Stomach smooth muscle (tissue), 2 donors: ENCODE data around the gene C11orf58.

Source experiments
- H3K27ac ChIP-seq: one replicate; pipeline ENCODE4 v1.7.0; 2013; ENCODE audit warnings: mild to moderate bottlenecking, low read length, inconsistent platforms
- H3K27me3 ChIP-seq, 2 donors: one replicate each; pipeline ENCODE4 v1.7.0; 2013; ENCODE audit warnings: low read length in 2 of 2; ENCODE audit not compliant: insufficient read depth in 2 of 2, control insufficient read depth in 1 of 2
- H3K36me3 ChIP-seq, 2 donors: one replicate each; pipeline ENCODE4 v1.7.0; 2013; ENCODE audit warnings: low read length in 2 of 2; ENCODE audit not compliant: control insufficient read depth in 2 of 2, insufficient read depth in 2 of 2
- H3K4me1 ChIP-seq: one replicate; pipeline ENCODE4 v1.7.0; 2013; ENCODE audit warnings: low read length; ENCODE audit not compliant: control insufficient read depth, insufficient read depth
- H3K4me3 ChIP-seq, 2 donors: one replicate each; pipeline ENCODE4 v1.7.0; 2013; ENCODE audit warnings: low read length in 2 of 2
- H3K9ac ChIP-seq, 2 donors: one replicate each; pipeline ENCODE4 v1.7.0; 2013; ENCODE audit warnings: low read length in 2 of 2, mild to moderate bottlenecking in 1 of 2
- H3K9me3 ChIP-seq, 2 donors: one replicate each; pipeline ENCODE4 v1.7.0; 2013; ENCODE audit warnings: low read length in 2 of 2; ENCODE audit not compliant: control insufficient read depth in 2 of 2
- donor health status: healthy.
- donor health status: Pancreatic carcinoma.

The C11orf58 gene

DNA sequence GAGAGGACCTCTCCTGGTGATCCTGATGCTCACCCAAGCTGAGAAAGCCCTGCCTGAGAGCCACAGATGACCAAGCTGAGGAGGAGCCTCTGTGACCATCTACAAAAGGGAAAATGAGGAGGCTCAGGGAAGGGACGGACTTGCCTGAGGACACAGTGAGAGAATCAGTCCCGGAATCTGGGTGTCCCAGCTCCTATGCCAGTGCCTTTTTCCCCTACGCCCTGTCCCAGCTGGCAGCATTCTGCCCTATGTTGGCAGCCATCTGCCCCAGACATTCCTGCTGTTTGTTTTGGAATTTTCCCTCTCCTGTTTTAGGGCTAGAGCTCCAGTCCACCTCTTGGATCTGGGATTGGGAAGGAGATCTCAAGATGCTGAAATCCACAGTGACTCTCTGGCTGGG is 54.6 kb downstream of the C11orf58 start:
- Histone ChIP-seq H3K4me1 (peaks cover 5% of the 10 kb centered on the region), H3K36me3 (peaks cover 0 to 4% of the 10 kb centered on the region in 2 donors), H3K27ac (no peak overlapping the region)

DNA sequence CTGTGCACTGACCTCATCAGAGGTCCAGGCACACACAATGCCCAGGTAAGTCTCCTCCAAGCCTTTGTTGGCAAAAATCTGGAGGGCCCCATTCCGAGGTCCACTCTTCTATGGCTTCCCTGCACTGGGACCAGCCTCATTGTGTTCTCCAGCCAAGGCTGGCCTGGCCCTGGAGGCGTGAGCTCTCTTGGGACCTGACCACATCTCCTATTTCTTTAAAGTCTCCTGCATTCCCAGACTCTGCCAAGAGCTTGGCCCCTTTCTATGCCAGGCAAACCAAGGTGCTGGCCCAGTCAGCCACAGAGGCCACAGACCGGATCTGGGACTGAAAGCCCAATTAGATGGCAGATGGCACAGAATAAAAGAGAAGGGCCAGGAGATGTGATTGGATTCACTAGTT is 55.1 kb downstream of the C11orf58 start:
- Histone ChIP-seq H3K36me3 (peaks cover 0 to 4% of the 10 kb centered on the region in 2 donors), H3K27me3 (no peaks in the 10 kb centered on the region), H3K4me1 (peaks cover 2% of the 10 kb centered on the region), H3K27ac (no peak overlapping the region), H3K9ac (no peak overlapping the region), H3K4me3 (no peak overlapping the region), H3K9me3 (no peaks in the 10 kb centered on the region)

More for the DNA sequence above, 54.6 kb downstream of the C11orf58 start:
- no peaks in the 10 kb centered on the region for H3K27me3 ChIP-seq
- no peak overlapping the region for H3K4me3 ChIP-seq
- H3K9ac ChIP-seq: no peak overlapping the region
- no peaks in the 10 kb centered on the region for H3K9me3 ChIP-seq

DNA sequence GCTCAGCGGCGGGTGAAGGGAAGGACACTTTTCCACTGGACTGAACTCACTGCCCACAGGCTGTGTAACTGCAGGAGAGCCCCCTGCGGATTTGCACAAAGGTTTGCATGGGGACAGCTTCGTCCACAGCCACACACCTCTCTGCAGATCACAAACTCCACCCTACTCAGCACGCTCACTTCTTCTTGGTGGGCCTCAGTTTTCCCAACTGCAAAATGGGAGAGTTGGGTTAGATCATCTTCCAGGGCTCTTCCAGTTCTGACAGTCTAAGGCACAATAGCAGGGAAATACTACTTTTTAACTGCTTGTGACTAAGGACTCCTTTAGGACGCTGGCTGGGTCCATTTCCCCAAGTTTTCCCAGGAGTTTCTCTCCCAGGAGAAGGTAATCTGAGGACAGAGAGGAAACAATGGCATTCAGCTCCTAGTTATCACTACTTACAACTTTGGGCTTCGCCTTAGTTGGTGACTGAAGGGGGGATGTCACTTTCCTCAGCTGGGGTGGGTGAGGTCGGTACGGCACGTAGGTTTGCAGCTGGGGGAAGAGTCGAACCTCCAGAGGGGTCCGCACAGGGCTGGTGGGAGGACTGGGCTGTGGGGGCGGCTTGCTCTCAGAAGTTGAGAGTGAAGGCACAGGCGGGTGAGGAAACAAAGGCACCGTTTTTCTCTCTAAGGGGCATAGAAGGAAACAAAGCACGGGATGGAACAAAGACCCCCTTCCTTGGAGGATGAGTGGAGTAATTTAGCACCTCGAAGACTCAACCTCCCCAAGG is 55.8 kb downstream of the C11orf58 start:
- peaks cover 2% of the 10 kb centered on the region for H3K4me1 ChIP-seq
- no peak overlapping the region for H3K9ac ChIP-seq
- H3K27me3 ChIP-seq: no peaks in the 10 kb centered on the region
- H3K27ac ChIP-seq: no peak overlapping the region
- H3K4me3 ChIP-seq: no peak overlapping the region
- H3K9me3 ChIP-seq: no peaks in the 10 kb centered on the region
- peaks cover 0 to 4% of the 10 kb centered on the region in 2 donors for H3K36me3 ChIP-seq

DNA sequence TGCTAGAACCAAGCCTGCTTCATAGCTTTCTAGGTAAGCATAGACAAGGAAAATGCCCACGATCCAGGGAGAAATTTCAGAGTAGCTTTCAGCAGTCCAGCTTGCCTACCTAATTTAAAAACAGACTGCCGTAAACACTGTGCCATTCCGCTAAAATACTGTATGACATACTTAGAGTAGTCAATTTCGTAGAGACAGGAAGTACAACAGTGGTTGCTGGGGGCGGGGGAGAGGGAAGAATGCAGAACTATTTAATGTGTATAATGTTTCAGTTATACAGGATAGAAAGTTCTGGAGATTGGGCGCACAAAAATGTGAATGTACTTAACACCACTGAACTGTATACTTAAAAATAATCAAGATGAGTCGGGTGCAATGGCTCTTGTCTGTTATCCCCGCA is 56.7 kb downstream of the C11orf58 start:
- Histone ChIP-seq H3K27me3 (no peaks in the 10 kb centered on the region), H3K27ac (no peak overlapping the region), H3K4me3 (no peak overlapping the region), H3K36me3 (peaks cover 0 to 4% of the 10 kb centered on the region in 2 donors), H3K9me3 (no peaks in the 10 kb centered on the region), H3K4me1 (peaks cover 2% of the 10 kb centered on the region), H3K9ac (no peak overlapping the region)

DNA sequence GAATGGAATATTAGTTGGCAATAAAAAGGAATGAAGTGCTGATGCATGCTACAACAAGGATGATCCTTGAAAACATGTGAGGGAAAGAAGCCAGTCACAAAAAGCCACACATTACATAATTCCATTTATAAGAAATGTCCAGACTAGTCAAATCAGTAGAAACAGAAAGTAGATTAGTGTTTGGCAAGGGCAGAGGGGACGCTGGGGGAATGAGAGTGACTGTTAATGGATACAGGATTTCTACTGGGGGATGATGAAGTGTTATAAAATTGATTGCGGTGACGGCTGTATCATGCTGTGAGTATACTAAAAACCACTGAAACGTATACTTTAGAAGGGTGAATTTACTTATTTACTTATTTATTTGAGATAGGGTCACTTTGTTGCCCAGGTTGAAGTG is 57.9 kb downstream of the C11orf58 start:
- no peaks in the 10 kb centered on the region for H3K27me3 ChIP-seq
- no peak overlapping the region for H3K9ac ChIP-seq
- H3K4me1 ChIP-seq: peaks cover 2% of the 10 kb centered on the region
- no peak overlapping the region for H3K4me3 ChIP-seq
- H3K9me3 ChIP-seq: no peaks in the 10 kb centered on the region
- peaks cover 0 to 5% of the 10 kb centered on the region in 2 donors for H3K36me3 ChIP-seq
- no peak overlapping the region for H3K27ac ChIP-seq

DNA sequence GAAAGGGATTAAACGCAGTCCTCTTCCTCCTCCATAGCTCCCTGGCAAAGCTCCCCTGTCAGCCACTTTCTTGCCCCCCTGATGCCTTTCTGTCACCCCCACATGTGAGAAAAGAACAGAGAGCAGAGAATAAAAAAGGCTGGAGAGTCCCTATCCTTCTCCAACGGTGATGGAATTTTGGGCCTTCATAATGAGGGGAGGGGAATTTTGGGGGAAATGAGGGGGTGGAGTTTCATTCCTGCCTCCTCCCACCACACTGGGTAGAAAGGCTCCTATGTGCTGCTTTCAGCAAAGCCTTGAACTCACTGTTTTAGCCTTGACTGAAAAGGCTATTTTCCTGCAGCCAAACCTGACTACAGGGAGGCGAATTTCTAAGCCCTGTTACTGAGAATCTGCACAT is 59.3 kb downstream of the C11orf58 start:
- H3K4me1 ChIP-seq: peaks cover 2% of the 10 kb centered on the region
- peaks cover 0 to 8% of the 10 kb centered on the region in 2 donors for H3K36me3 ChIP-seq
- no peaks in the 10 kb centered on the region for H3K9me3 ChIP-seq
- H3K27me3 ChIP-seq: no peaks in the 10 kb centered on the region
- H3K4me3 ChIP-seq: no peak overlapping the region
- no peak overlapping the region for H3K9ac ChIP-seq
- no peak overlapping the region for H3K27ac ChIP-seq

DNA sequence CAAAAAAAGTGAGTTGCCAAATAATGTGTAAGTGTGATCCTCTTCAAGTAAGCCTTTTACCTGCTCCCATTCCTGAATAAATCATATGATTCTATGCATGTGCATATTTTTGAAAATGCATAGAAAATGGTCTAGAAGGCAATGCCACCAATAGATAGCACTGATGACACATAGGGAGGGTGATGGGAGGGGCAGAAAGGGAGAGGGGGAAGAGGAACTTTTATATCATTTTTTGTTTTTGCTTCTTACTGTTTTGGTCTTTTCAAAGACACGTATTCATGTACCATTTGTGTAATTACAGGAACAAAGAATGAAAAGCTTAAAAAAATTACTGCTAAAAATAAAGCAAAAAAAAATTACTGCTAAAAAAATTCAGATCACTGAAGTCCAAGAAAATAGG is 60.8 kb downstream of the C11orf58 start:
- Histone ChIP-seq H3K36me3 (peaks cover 0 to 8% of the 10 kb centered on the region in 2 donors), H3K4me1 (no peaks in the 10 kb centered on the region), H3K27ac (no peak overlapping the region), H3K9me3 (no peaks in the 10 kb centered on the region), H3K9ac (no peak overlapping the region), H3K27me3 (no peaks in the 10 kb centered on the region), H3K4me3 (no peak overlapping the region)

DNA sequence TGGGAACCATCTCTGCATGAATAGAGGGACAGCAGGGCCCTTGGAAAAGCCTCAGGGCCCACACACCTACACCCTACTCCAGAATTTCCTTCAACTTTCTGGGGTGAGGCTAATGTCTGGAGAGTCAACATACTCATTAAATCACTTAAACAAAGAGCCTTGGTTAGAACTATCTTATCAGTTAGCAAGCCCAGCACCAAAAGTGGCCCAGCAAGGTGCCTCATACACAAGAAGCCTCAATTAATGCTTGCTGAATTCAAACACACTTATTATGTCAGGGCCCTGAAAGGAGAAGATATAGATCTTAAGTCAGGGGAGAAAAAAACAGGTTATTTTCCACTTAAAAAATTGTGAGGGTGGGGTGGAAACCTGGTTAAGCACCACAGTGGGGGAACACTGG is 61.4 kb downstream of the C11orf58 start:
- peaks cover 0 to 8% of the 10 kb centered on the region in 2 donors for H3K36me3 ChIP-seq

DNA sequence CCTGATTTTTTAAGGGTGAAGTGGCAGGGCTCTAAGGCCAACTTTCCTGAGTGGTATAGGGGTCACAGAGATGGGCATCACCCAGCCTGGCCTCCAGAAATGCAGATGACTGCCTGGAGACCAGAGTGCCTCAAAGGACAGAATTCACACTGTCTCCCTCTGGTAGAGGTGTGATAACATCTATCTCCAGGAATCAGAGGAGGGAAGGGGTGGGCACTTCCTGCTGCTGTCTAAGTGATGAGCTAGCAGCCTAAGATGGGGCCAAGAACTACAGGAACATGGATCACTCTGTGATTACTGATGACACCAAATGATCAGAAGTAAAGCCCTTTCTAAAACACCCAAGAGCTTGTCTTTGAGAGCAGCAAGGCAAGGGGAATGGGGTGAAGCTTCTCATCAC is 61.9 kb downstream of the C11orf58 start:
- Histone ChIP-seq H3K36me3 (peaks cover 0 to 8% of the 10 kb centered on the region in 2 donors), H3K27me3 (no peaks in the 10 kb centered on the region), H3K4me3 (no peak overlapping the region), H3K27ac (no peak overlapping the region), H3K9me3 (no peaks in the 10 kb centered on the region), H3K9ac (no peak overlapping the region), H3K4me1 (no peaks in the 10 kb centered on the region)

More for the DNA sequence above, 61.4 kb downstream of the C11orf58 start:
- no peaks in the 10 kb centered on the region for H3K4me1 ChIP-seq
- no peak overlapping the region for H3K4me3 ChIP-seq
- no peak overlapping the region for H3K9ac ChIP-seq
- no peak overlapping the region for H3K27ac ChIP-seq
- no peaks in the 10 kb centered on the region for H3K9me3 ChIP-seq
- no peaks in the 10 kb centered on the region for H3K27me3 ChIP-seq

DNA sequence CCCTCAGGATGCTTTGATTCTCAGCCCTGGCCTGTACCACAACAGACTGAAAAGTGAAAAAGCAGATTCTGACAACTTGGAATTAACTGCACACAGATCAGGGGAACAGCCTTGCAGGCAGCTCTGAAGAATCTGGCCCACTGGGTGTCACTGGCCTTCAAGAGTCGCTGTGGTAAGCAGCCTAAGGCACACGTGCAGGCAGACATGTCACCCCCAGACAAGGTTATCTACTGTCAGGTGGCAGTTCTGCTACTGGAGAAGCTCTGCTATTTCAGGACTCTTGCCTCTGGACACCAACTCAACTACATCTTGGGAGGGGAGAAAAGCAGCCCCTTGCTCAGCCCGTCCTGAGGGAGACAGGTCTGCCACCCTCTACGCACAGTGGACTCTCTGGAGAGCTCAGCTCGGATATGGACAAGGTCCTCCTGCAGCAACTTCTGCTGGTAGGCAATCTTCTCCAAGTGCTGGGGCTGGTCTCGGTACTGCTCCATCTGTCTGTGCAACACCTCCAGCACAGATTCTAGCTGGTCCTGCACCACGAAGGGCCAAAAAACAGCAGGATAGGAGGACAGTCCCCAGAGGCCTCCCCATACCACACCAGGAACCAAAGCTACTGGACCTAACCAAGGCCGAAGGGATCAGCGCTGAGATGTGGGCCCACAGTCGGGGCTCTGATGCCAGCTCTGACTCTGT is 63.0 kb downstream of the C11orf58 start:
- H3K4me3 ChIP-seq: no peak overlapping the region
- no peak overlapping the region for H3K27ac ChIP-seq
- H3K27me3 ChIP-seq: no peaks in the 10 kb centered on the region
- no peak overlapping the region for H3K9ac ChIP-seq
- H3K4me1 ChIP-seq: no peaks in the 10 kb centered on the region
- H3K36me3 ChIP-seq: peaks cover 0 to 8% of the 10 kb centered on the region in 2 donors
- no peaks in the 10 kb centered on the region for H3K9me3 ChIP-seq
